Measurements from ENCODE around the gene NR4A3.

NR4A3 gene

GRCh38 chr9:99878651-99879050 lies 57.0 kb downstream of the NR4A3 start:
- DNase-seq, result no peak

GRCh38 chr9:99881769-99882168 lies 60.1 kb downstream of the NR4A3 start:
- no peak for DNase-seq

- DNase-seq, result no peak
These were observed 64.1 kb downstream of the NR4A3 start for GRCh38 chr9:99885747-99886146.

- no peak for DNase-seq
These were observed 67.4 kb downstream of the NR4A3 start for GRCh38 chr9:99889120-99889519.

GRCh38 chr9:99894826-99895225 lies 73.1 kb downstream of the NR4A3 start:
- no peak for DNase-seq

GRCh38 chr9:99895510-99895909 lies 73.8 kb downstream of the NR4A3 start:
- no peak for DNase-seq

GRCh38 chr9:99896119-99896518 lies 74.4 kb downstream of the NR4A3 start:
- DNase-seq, result peak in 1 of 2 experiments; percentile 43

GRCh38 chr9:99903393-99903792 lies 81.7 kb downstream of the NR4A3 start:
- no peak for DNase-seq

- DNase-seq, result no peak
These were observed 84.2 kb downstream of the NR4A3 start for GRCh38 chr9:99905833-99906402.

GRCh38 chr9:99906403-99907207 lies 84.9 kb downstream of the NR4A3 start, which contains the start of gene STX17:
Gene STX17, plus strand, starts transcription at chr9:99906654. Its CDS starts 8,586 bp downstream, at chr9:99915240.
- DNase-seq, result peak; percentile 58 to 75

GRCh38 chr9:99907208-99907532 lies 85.5 kb downstream of the NR4A3 start:
- DNase-seq, result no peak

- no peak for DNase-seq
These were observed 89.9 kb downstream of the NR4A3 start for GRCh38 chr9:99911600-99911999.
